ENCODE data around the gene HTR6. TPM values are rescaled to one million over a fixed set of nuclear protein-coding genes. Genes with fewer than 3 reads are reported as not detected.

Gene HTR6
- total RNA-seq, 1 experiment from 2014 or later: 0.37 TPM

DNA sequence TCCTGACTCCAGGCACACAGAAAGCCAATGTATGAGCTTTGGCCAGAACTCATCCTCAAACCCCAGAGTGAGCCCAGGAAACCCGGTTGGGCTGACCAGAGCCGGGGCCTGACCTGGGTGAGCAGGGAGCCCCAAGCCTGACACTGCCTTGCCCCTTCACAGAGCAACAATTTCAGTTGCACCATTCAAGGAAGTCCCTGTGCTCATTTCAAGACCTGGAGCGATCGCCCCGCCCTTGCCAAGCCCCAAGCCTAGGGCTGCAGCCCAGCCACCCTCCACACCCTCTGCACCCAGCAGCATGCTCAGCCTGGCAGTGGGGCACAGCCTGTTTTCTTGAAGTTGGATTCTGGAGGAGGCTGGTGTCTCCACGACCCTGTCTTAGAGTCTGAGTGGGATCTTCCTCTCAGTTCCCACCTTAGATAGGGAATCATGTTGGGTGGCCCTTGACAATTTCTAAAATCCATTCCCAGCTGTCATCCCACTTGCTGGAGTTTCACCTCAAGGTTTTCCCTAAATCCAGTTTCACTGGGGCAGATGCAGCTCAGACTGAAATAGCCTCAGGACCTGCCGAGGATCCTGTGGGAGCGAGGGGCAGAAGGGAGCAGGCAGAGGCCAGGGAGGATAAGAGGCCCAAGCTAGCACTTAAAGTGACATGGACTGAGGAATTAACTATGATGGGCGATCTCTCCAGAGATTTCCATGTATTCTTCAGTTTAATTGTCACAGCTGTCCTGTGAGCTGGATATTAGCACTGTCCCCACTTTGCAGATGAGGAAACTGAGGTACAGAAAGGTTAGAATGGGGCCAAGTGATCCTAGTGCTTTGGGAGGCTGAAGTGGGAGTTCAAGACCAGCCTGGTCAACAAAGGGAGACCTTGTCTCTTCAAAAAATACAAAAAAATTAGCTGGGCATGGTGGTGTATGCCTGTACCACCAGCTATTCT is 18.0 kb upstream of the HTR6 start:
- Histone ChIP-seq H4K5ac (ENCODE audit: insufficient read length, low read depth, low read length) (no peak overlapping the region), H4K91ac (ENCODE audit: insufficient read length, low read depth, low read length) (no peak overlapping the region), H3K9me3 (ENCODE audit: control insufficient read depth, low read depth, low read length) (no peaks in the 10 kb centered on the region), H3T11ph (ENCODE audit: low read length) (no peak overlapping the region), H3K79me1 (ENCODE audit: insufficient read depth, low read depth, low read length, poor library complexity, severe bottlenecking) (no peaks in the 10 kb centered on the region), H2AFZ (ENCODE audit: low read length) (no peak overlapping the region), H2BK120ac (ENCODE audit: low read depth, low read length, poor library complexity, severe bottlenecking) (no peak overlapping the region), H3K18ac (ENCODE audit: insufficient read length, low read depth, low read length) (no peak overlapping the region), H3K4me1 (ENCODE audit: insufficient read depth, low read length) (no peaks in the 10 kb centered on the region), H2BK15ac (ENCODE audit: low read depth, low read length) (no peak overlapping the region), H3K23ac (ENCODE audit: insufficient read length, low read depth, low read length) (no peak overlapping the region), H3K23me2 (ENCODE audit: insufficient read length, low read depth, low read length, poor library complexity, severe bottlenecking) (peaks cover 19% of the 10 kb centered on the region), H2BK5ac (ENCODE audit: insufficient read length, low read length) (no peak overlapping the region), H3K9ac (ENCODE audit: extremely low read depth, insufficient read length, low read length) (no peak overlapping the region), H4K20me1 (ENCODE audit: control insufficient read depth, insufficient read depth, insufficient read length) (no peaks in the 10 kb centered on the region), H3K27me3 (ENCODE audit: insufficient read depth, low read length) (peaks cover 17% of the 10 kb centered on the region; the same call in 1 of the 2 replicates), H2AK5ac (ENCODE audit: insufficient read length, low read length) (no peak overlapping the region), H4K8ac (replicated peaks; ENCODE audit: insufficient read length, low read depth, low read length) (no peak overlapping the region), H3K4ac (ENCODE audit: low read depth, low read length) (no peak overlapping the region), H3K4me2 (ENCODE audit: insufficient read depth, insufficient read length, low read length) (no peak overlapping the region), H3K14ac (ENCODE audit: insufficient read depth, low read length) (no peak overlapping the region; the same call in 1 of the 2 replicates), H3K79me2 (ENCODE audit: insufficient read depth, low read length) (no peaks in the 10 kb centered on the region), H3K56ac (ENCODE audit: insufficient read length, low read depth, low read length) (no peak overlapping the region), H2BK12ac (ENCODE audit: insufficient read length, low read depth, low read length) (no peak overlapping the region), H3K27ac (ENCODE audit: insufficient read length, low read depth, low read length) (no peak overlapping the region), H2BK20ac (ENCODE audit: low read depth, low read length, poor library complexity, severe bottlenecking) (no peak overlapping the region)
- H3K27me3 Mint-ChIP-seq (ENCODE audit: low read depth): peaks cover 47% of the 10 kb centered on the region
- H3K4me3 Mint-ChIP-seq: peak overlapping the region in 1 of 2 experiments; percentile 97; a peak in 2 of 5 replicates
- H3K36me3 Mint-ChIP-seq (ENCODE audit: insufficient read depth in 1 of 3, low read depth in 3 of 3): no peaks in the 10 kb centered on the region; a peak in 2 of 7 replicates
- TF ChIP-seq CTCF (conservative IDR thresholded peaks at IDR 0.05): no peak
- H3K4me1 Mint-ChIP-seq: peaks cover 10 to 24% of the 10 kb centered on the region in 2 experiments
- no CpG with 5 or more reads among the region's 9 CpGs for WGBS (ENCODE audit: extremely low coverage, insufficient read length, low lambda C conversion rate)
- DNase-seq: no peak
- H3K9me3 Mint-ChIP-seq: peaks cover 0 to 3% of the 10 kb centered on the region in 2 experiments; a peak in 1 of 5 replicates
- H3K27ac Mint-ChIP-seq: no peak overlapping the region; a peak in 1 of 7 replicates
